Smooth muscle cell (in vitro differentiated cells): ENCODE data around the gene RIMS3. TPM values are rescaled to one million over a fixed set of nuclear protein-coding genes. Genes with fewer than 3 reads are reported as not detected.

Experiments
- polyA plus RNA-seq: library from polyadenylated mRNA; unstranded; fragments of >200 nt; fragmentation: Nextera tagmentation; extraction: Ambion mirVana; gene quantifications from 2 replicates; pipeline ENCODE4 v1.2.1, GENCODE V29; 2016
- total RNA-seq: library from RNA; depleted of rRNA; stranded (reverse); fragments of >200 nt; gene quantifications from 2 replicates; pipeline ENCODE4 v1.2.3, GENCODE V29; 2014

RIMS3 gene
- total and polyA plus RNA-seq, 2 experiments from 2014 or later = 0.33 to 2.6 TPM

Other genes with a start within 250 kb of the RIMS3 start
- 6.5 and 6.8 TPM in 2 replicates for gene ZFP69B, start 215.2 kb downstream of the RIMS3 start, total RNA-seq
- 1.5 and 4.3 TPM in 2 replicates for gene ZFP69B, start 215.2 kb downstream of the RIMS3 start, polyA plus RNA-seq
- 2.1 and 2.6 TPM in 2 replicates for gene ZFP69, start 188.4 kb downstream of the RIMS3 start, total RNA-seq
- gene ZFP69, start 188.4 kb downstream of the RIMS3 start, polyA plus RNA-seq = 0.97 and 4.3 TPM in 2 replicates
- 9.4 and 10.4 TPM in 2 replicates for gene EXO5, start 156.9 kb downstream of the RIMS3 start, total RNA-seq
- 7.1 and 9.1 TPM in 2 replicates for gene EXO5, start 156.9 kb downstream of the RIMS3 start, polyA plus RNA-seq
- gene ZNF684, start 134.0 kb downstream of the RIMS3 start, total RNA-seq = 6.8 and 8.0 TPM in 2 replicates
- gene ZNF684, start 134.0 kb downstream of the RIMS3 start, polyA plus RNA-seq = 2.7 and 5.5 TPM in 2 replicates
- 18.1 and 18.4 TPM in 2 replicates for gene NFYC, start 26.0 kb upstream of the RIMS3 start, total RNA-seq
- gene NFYC, start 26.0 kb upstream of the RIMS3 start, polyA plus RNA-seq = 28.6 and 35.3 TPM in 2 replicates
- 0.63 TPM in 1 of 2 replicates, not detected in the other for gene KCNQ4, start 118.1 kb upstream of the RIMS3 start, total RNA-seq
- gene KCNQ4, start 118.1 kb upstream of the RIMS3 start, polyA plus RNA-seq = 0.06 and 0.17 TPM in 2 replicates
- gene CITED4, start 196.7 kb upstream of the RIMS3 start, total RNA-seq = 3.1 and 10.7 TPM in 2 replicates
- gene CITED4, start 196.7 kb upstream of the RIMS3 start, polyA plus RNA-seq = 5.5 and 25.1 TPM in 2 replicates